BLaER1 treated with 17β-estradiol and CSF1 and Interleukin-3, amounts not matched to agents 10 nM and 100 nM (cell line): ENCODE data around the gene CLEC2L.

ENCODE experiments used
- H3K27ac ChIP-seq, 11 experiments: shearing (Covaris generic); formaldehyde crosslinking; 2 replicates each; pipeline ENCODE4 v1.8.1; 2022
- H3K27me3 ChIP-seq, 11 experiments: shearing (Covaris generic); formaldehyde crosslinking; 2 replicates each; pipeline ENCODE4 v1.8.1; 2022
- H3K36me3 ChIP-seq, 11 experiments: shearing (Covaris generic); formaldehyde crosslinking; 2 replicates each; pipeline ENCODE4 v1.8.1; 2022
- H3K4me1 ChIP-seq, 10 experiments: shearing (Covaris generic); formaldehyde crosslinking; 2 replicates each; pipeline ENCODE4 v1.8.1; 2022
- H3K4me2 ChIP-seq, 11 experiments: shearing (Covaris generic); formaldehyde crosslinking; 2 replicates each; pipeline ENCODE4 v1.8.1; 2022
- H3K4me3 ChIP-seq, 10 experiments: shearing (Covaris generic); formaldehyde crosslinking; 2 replicates each; pipeline ENCODE4 v1.8.1; 2022
- H3K9ac ChIP-seq, 11 experiments: shearing (Covaris generic); formaldehyde crosslinking; 2 replicates each; pipeline ENCODE4 v1.8.1; 2022
- H3K9me3 ChIP-seq, 11 experiments: shearing (Covaris generic); formaldehyde crosslinking; replicated peaks in 1 of 11; 2 replicates each; pipeline ENCODE4 v1.8.1; 2022
- H4K20me1 ChIP-seq, 11 experiments: shearing (Covaris generic); formaldehyde crosslinking; 2 replicates each; pipeline ENCODE4 v1.8.1; 2022
- Cebpa-rat ChIP-seq, 11 experiments: shearing (Covaris generic); IDR thresholded peaks; 2 replicates each; pipeline ENCODE4 v1.8.1; 2022

Gene CLEC2L

GRCh38 chr7:139585042-139585441 lies 61.6 kb downstream of the CLEC2L start:
- Histone ChIP-seq H3K9me3 (no peaks in the 10 kb centered on the region), H3K4me2 (peak overlapping the region in 9 of 11 experiments; percentile 38 to 80 (median 72); a peak in 19 of 22 replicates), H3K27me3 (no peaks in the 10 kb centered on the region), H3K9ac (peak overlapping the region in 3 of 11 experiments; percentile 22 to 36 (median 30); a peak in 2 of 22 replicates), H3K4me3 (no peak overlapping the region), H3K27ac (peak overlapping the region in 5 of 11 experiments; percentile 3 to 62 (median 59); a peak in 9 of 22 replicates), H3K36me3 (peaks cover 62 to 99% (median 88%) of the 10 kb centered on the region in 11 experiments), H4K20me1 (peaks cover 0 to 37% (median 4%) of the 10 kb centered on the region in 11 experiments; a peak in 8 of 22 replicates), H3K4me1 (peaks cover 21 to 69% (median 62%) of the 10 kb centered on the region in 10 experiments)
- TF ChIP-seq Cebpa-rat (IDR thresholded peaks at IDR 0.05) = no peak

- Histone ChIP-seq H3K27me3 (no peaks in the 10 kb centered on the region), H3K4me2 (no peak overlapping the region), H3K4me3 (no peak overlapping the region), H3K9me3 (no peaks in the 10 kb centered on the region), H3K4me1 (peaks cover 28 to 72% (median 66%) of the 10 kb centered on the region in 10 experiments), H3K36me3 (peaks cover 61 to 99% (median 88%) of the 10 kb centered on the region in 11 experiments), H3K27ac (peak overlapping the region in 1 of 11 experiments; percentile 89; a peak in 2 of 22 replicates), H3K9ac (no peak overlapping the region), H4K20me1 (peaks cover 0 to 32% (median 4%) of the 10 kb centered on the region in 11 experiments; a peak in 8 of 22 replicates)
- TF ChIP-seq Cebpa-rat (IDR thresholded peaks at IDR 0.05) = no peak
Measured at GRCh38 chr7:139586286-139586685, 62.8 kb downstream of the CLEC2L start.

- TF ChIP-seq Cebpa-rat (IDR thresholded peaks at IDR 0.05) = no peak
Measured at GRCh38 chr7:139587535-139587934, 64.0 kb downstream of the CLEC2L start.

GRCh38 chr7:139588632-139589031 lies 65.1 kb downstream of the CLEC2L start:
- Histone ChIP-seq H3K9ac (peak overlapping the region in 10 of 11 experiments; percentile 0 to 76 (median 57); a peak in 17 of 22 replicates), H3K27ac (peak overlapping the region in 9 of 11 experiments; percentile 32 to 89 (median 80); a peak in 18 of 22 replicates), H4K20me1 (peaks cover 0 to 17% (median 0%) of the 10 kb centered on the region in 11 experiments; a peak in 8 of 22 replicates), H3K9me3 (no peaks in the 10 kb centered on the region), H3K36me3 (peaks cover 69 to 99% (median 88%) of the 10 kb centered on the region in 11 experiments), H3K4me1 (peaks cover 28 to 59% (median 51%) of the 10 kb centered on the region in 10 experiments), H3K4me3 (peak overlapping the region in 3 of 10 experiments; percentile 16 to 49 (median 18); a peak in 4 of 20 replicates), H3K27me3 (no peaks in the 10 kb centered on the region), H3K4me2 (peak overlapping the region; percentile 58 to 91 (median 84))
- TF ChIP-seq Cebpa-rat (IDR thresholded peaks at IDR 0.05) = peak in 6 of 11 experiments; percentile 20 to 89 (median 76); a peak in 11 of 22 replicates

More at GRCh38 chr7:139587535-139587934, 64.0 kb downstream of the CLEC2L start:
- Histone ChIP-seq H3K4me2 (peak overlapping the region in 7 of 11 experiments; percentile 63 to 91 (median 86); a peak in 13 of 22 replicates), H3K9ac (peak overlapping the region in 6 of 11 experiments; percentile 24 to 76 (median 68); a peak in 8 of 22 replicates), H3K9me3 (no peaks in the 10 kb centered on the region), H3K27ac (peak overlapping the region in 8 of 11 experiments; percentile 68 to 89 (median 81); a peak in 14 of 22 replicates), H4K20me1 (peaks cover 0 to 26% (median 4%) of the 10 kb centered on the region in 11 experiments; a peak in 8 of 22 replicates), H3K27me3 (no peaks in the 10 kb centered on the region), H3K4me1 (peaks cover 28 to 70% (median 61%) of the 10 kb centered on the region in 10 experiments), H3K4me3 (no peak overlapping the region), H3K36me3 (peaks cover 62 to 99% (median 88%) of the 10 kb centered on the region in 11 experiments)

- Histone ChIP-seq H3K27ac (peak overlapping the region in 9 of 11 experiments; percentile 32 to 89 (median 80); a peak in 17 of 22 replicates), H3K4me3 (no peak overlapping the region), H3K36me3 (peaks cover 72 to 99% (median 88%) of the 10 kb centered on the region in 11 experiments), H3K4me1 (peaks cover 28 to 51% (median 42%) of the 10 kb centered on the region in 10 experiments), H3K4me2 (peak overlapping the region; percentile 58 to 91 (median 84)), H4K20me1 (peaks cover 0 to 8% (median 0%) of the 10 kb centered on the region in 11 experiments; a peak in 7 of 22 replicates), H3K9me3 (no peaks in the 10 kb centered on the region), H3K9ac (peak overlapping the region in 6 of 11 experiments; percentile 1 to 76 (median 59); a peak in 9 of 22 replicates), H3K27me3 (no peaks in the 10 kb centered on the region)
- no peak for TF ChIP-seq Cebpa-rat (IDR thresholded peaks at IDR 0.05)
Measured at GRCh38 chr7:139589474-139589873, 66.0 kb downstream of the CLEC2L start.

- Histone ChIP-seq H3K9me3 (no peaks in the 10 kb centered on the region), H3K27me3 (no peaks in the 10 kb centered on the region), H3K4me3 (no peak overlapping the region), H3K27ac (peak overlapping the region in 3 of 11 experiments; percentile 24 to 89 (median 34); a peak in 4 of 22 replicates), H4K20me1 (peaks cover 0 to 10% (median 0%) of the 10 kb centered on the region in 11 experiments; a peak in 2 of 22 replicates), H3K4me1 (peaks cover 25 to 38% (median 31%) of the 10 kb centered on the region in 10 experiments), H3K9ac (no peak overlapping the region), H3K4me2 (no peak overlapping the region; a peak in 1 of 22 replicates), H3K36me3 (peaks cover 77 to 99% (median 88%) of the 10 kb centered on the region in 11 experiments)
- TF ChIP-seq Cebpa-rat (IDR thresholded peaks at IDR 0.05) = no peak
Measured at GRCh38 chr7:139591550-139592195, 68.2 kb downstream of the CLEC2L start.

GRCh38 chr7:139592801-139593461 lies 69.4 kb downstream of the CLEC2L start:
- H3K9me3 ChIP-seq = no peaks in the 10 kb centered on the region
- H3K4me3 ChIP-seq = no peak overlapping the region
- TF ChIP-seq Cebpa-rat (IDR thresholded peaks at IDR 0.05) = no peak
- no peaks in the 10 kb centered on the region for H3K27me3 ChIP-seq
- H4K20me1 ChIP-seq = peaks cover 0 to 10% (median 0%) of the 10 kb centered on the region in 11 experiments; a peak in 2 of 22 replicates
- H3K4me1 ChIP-seq = peaks cover 17 to 35% (median 26%) of the 10 kb centered on the region in 10 experiments
- H3K27ac ChIP-seq = no peak overlapping the region
- H3K4me2 ChIP-seq = no peak overlapping the region
- no peak overlapping the region for H3K9ac ChIP-seq
- peaks cover 79 to 99% (median 88%) of the 10 kb centered on the region in 11 experiments for H3K36me3 ChIP-seq

- TF ChIP-seq Cebpa-rat (IDR thresholded peaks at IDR 0.05) = no peak
- H3K36me3 ChIP-seq = peaks cover 87 to 100% (median 98%) of the 10 kb centered on the region in 11 experiments
- H3K9me3 ChIP-seq = no peaks in the 10 kb centered on the region
- no peak overlapping the region for H3K27ac ChIP-seq
- H3K4me3 ChIP-seq = no peak overlapping the region
- H3K4me2 ChIP-seq = no peak overlapping the region
- H4K20me1 ChIP-seq = peaks cover 0 to 10% (median 0%) of the 10 kb centered on the region in 11 experiments; a peak in 2 of 22 replicates
- peaks cover 5 to 24% (median 14%) of the 10 kb centered on the region in 10 experiments for H3K4me1 ChIP-seq
- no peak overlapping the region for H3K9ac ChIP-seq
- H3K27me3 ChIP-seq = no peaks in the 10 kb centered on the region
Measured at GRCh38 chr7:139594090-139594489, 70.6 kb downstream of the CLEC2L start.
